Right lobe of liver (tissue), 6 donors: Measurements from ENCODE around the gene CCT3. TPM values are rescaled to one million over a fixed set of nuclear protein-coding genes. Genes with fewer than 3 reads are reported as not detected.

Experiments used
- ATAC-seq, 4 donors: fragments of 200-7000 bp; cut with Tn5 transposase; one replicate each; pipeline ENCODE4 v1.9.1; 2020; ENCODE audit warnings: mild to moderate bottlenecking in 4 of 4, moderate library complexity in 4 of 4
- DNase-seq, 3 donors: peaks; one replicate each; pipeline ENCODE4 v3.0.0-alpha.2; 2020
- H3K27ac ChIP-seq, 3 donors: fragments of 200-600 bp; one replicate each; pipeline ENCODE4 v1.8.0; 2022
- H3K27me3 ChIP-seq, 2 donors: fragments of 200-600 bp; one replicate each; pipeline ENCODE4 v1.8.0; 2022
- H3K36me3 ChIP-seq, 4 donors: fragments of 200-600 bp; sonication (generic) in 1 of 4; one replicate each; pipeline versions ENCODE4 v1.5.1 to v1.8.0; 2017 to 2022; ENCODE audit warnings: control low read depth in 1 of 4
- H3K4me1 ChIP-seq, 4 donors: fragments of 200-600 bp; sonication (generic) in 1 of 4; one replicate each; pipeline versions ENCODE4 v1.5.1 to v1.8.0; 2017 to 2022; ENCODE audit warnings: control low read depth in 1 of 4
- H3K4me3 ChIP-seq, 3 donors: fragments of 200-600 bp; one replicate each; pipeline ENCODE4 v1.8.0; 2022
- H3K9me3 ChIP-seq, 4 donors: fragments of 200-600 bp; sonication (generic) in 1 of 4; one replicate each; pipeline versions ENCODE4 v1.5.1 to v1.8.0; 2017 to 2022; ENCODE audit warnings: control low read depth in 1 of 4
- CTCF ChIP-seq, 4 donors: fragments of 200-600 bp in 3 of 4; fragments of 450-650 bp in 1 of 4; IDR thresholded peaks; one replicate each; pipeline versions ENCODE4 v1.5.1 to v1.8.0; 2016 to 2022; ENCODE audit warnings: antibody characterized with exemption in 4 of 4, mild to moderate bottlenecking in 2 of 4
- POLR2A ChIP-seq: fragments of 450-650 bp; IDR thresholded peaks from one replicate; pipeline ENCODE4 v1.6.1; 2017; ENCODE audit warnings: antibody characterized with exemption, mild to moderate bottlenecking
- WGBS: methylation state at CpG from one replicate; pipeline ENCODE4 v1.1.6; 2018; ENCODE audit warnings: low coverage, low lambda C conversion rate; ENCODE audit not compliant: insufficient coverage; ENCODE audit errors: missing lambda C conversion rate; 5-methylcytosine and 5-hydroxymethylcytosine counted together
- intact Hi-C, 2 donors: fragments of 100-400 bp; cut with DNase I; formaldehyde crosslinking; loops; one replicate each; pipeline versions ENCODE4 v1.11.2 to v1.14.1; 2022
- total RNA-seq, 6 experiments: library from RNA; depleted of rRNA in 2 of 6; stranded (reverse); fragments of >200 nt in 2 of 6; fragmentation: NEBNext Ultra II Directional in 3 of 6; extraction: Animal tissue kit (Norgen Biotek cat#: 25700) in 3 of 6; gene quantifications; one replicate each; pipeline versions ENCODE4 v1.1.0 to v1.2.4, GENCODE V29; 2016 to 2023
- donor health status: DM: no; HTN: yes; CAD: no.
- donor health status: DM: no; HTN: no; CAD: no.
- donor health status: DM: no; HTN: no; CAD: no.
- donor health status: DM: no; HTN: yes; CAD: no.
- donor health status: DM: no; HTN: yes; CAD: no.

The CCT3 gene
- total RNA-seq, 6 experiments from 2014 or later = 79.3 to 179 (median 115) TPM

DNA sequence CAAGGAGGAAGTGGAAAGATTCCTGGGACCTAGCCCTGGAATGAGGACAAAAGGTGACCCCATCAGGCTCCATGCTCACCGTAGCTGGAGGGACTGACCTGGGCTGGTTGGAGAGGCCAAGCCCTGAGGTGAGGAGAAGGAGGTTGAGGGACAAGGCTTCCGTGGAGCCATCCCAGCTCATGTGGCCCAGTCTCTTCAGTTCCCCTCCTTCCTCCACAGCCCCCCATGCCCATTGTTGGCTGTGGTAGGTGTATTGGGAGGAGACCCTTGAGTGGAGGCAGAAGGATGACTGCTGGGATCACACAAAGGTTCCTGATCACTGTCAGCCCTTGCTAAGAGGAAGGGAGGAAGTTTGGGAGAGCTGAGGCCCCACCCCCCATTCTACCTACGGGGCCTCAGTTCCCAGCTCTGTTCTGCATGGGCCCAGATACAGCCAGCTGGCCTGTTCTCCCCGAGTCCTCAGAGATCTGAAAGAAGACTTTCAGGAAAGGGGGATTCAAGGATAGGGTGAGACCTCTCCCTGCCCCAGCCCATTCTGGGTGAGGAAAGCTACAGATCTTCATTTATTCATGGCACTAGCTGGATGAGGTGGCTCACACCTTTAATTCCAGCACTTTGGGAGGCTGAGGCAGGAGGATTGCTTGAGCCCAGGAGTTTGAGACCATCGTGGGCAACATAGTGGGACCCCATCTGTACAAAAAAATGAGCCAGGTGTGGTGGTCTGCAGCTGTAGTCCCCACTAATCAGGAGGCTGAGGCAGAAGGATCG lies 48.2 kb upstream of the CCT3 start:
- WGBS = 100% methylated on average over 2 of the region's 6 CpGs
- H3K27ac ChIP-seq = no peak overlapping the region
- no peaks in the 10 kb centered on the region for H3K9me3 ChIP-seq
- H3K4me1 ChIP-seq = no peaks in the 10 kb centered on the region
- no peak for TF ChIP-seq POLR2A
- TF ChIP-seq CTCF (IDR thresholded peaks at IDR 0.05) = no peak
- no peak for DNase-seq
- no peak overlapping the region for H3K4me3 ChIP-seq
- intact Hi-C loops = loop anchor here (5.0 to 10.0 kb wide), 3 partner anchors 56 to 228 kb away; partner anchors contain the start of gene HAPLN2 (in 1 of the 2)
- ATAC-seq = no peak
- H3K36me3 ChIP-seq = no peaks in the 10 kb centered on the region
- H3K27me3 ChIP-seq = no peaks in the 10 kb centered on the region

GRCh38 chr1:156385534-156386031 lies 47.5 kb upstream of the CCT3 start:
- peak in 2 of 3 donors; percentile 48 to 64 for DNase-seq
- H3K4me3 ChIP-seq = no peak overlapping the region
- no peaks in the 10 kb centered on the region for H3K9me3 ChIP-seq
- no peaks in the 10 kb centered on the region for H3K36me3 ChIP-seq
- H3K27me3 ChIP-seq = no peaks in the 10 kb centered on the region
- no peak overlapping the region for H3K27ac ChIP-seq
- TF ChIP-seq POLR2A = no peak
- TF ChIP-seq CTCF (IDR thresholded peaks at IDR 0.05) = peak; percentile 77 to 93 (median 84)
- H3K4me1 ChIP-seq = no peaks in the 10 kb centered on the region
- ATAC-seq = peak; percentile 39 to 72 (median 66)
- intact Hi-C loops = loop anchor here (5.0 to 10.0 kb wide), 3 partner anchors 57 to 229 kb away; partner anchors contain the start of gene HAPLN2 (in 1 of the 2)
- 5% methylated on average over 6 of the region's 9 CpGs for WGBS

GRCh38 chr1:156384658-156385057 lies 46.6 kb upstream of the CCT3 start:
- Histone ChIP-seq H3K9me3 (no peaks in the 10 kb centered on the region), H3K27ac (no peak overlapping the region), H3K27me3 (no peaks in the 10 kb centered on the region), H3K4me1 (no peaks in the 10 kb centered on the region), H3K4me3 (no peak overlapping the region), H3K36me3 (no peaks in the 10 kb centered on the region)
- intact Hi-C loops = loop anchor here (5.0 to 10.0 kb wide), 3 partner anchors 58 to 230 kb away; partner anchors contain the start of gene HAPLN2 (in 1 of the 2)
- DNase-seq (no peak), ATAC-seq (no peak)
- no CpG with 5 or more reads among the region's 5 CpGs for WGBS
- TF ChIP-seq CTCF (IDR thresholded peaks at IDR 0.05) (no peak), POLR2A (no peak)

DNA sequence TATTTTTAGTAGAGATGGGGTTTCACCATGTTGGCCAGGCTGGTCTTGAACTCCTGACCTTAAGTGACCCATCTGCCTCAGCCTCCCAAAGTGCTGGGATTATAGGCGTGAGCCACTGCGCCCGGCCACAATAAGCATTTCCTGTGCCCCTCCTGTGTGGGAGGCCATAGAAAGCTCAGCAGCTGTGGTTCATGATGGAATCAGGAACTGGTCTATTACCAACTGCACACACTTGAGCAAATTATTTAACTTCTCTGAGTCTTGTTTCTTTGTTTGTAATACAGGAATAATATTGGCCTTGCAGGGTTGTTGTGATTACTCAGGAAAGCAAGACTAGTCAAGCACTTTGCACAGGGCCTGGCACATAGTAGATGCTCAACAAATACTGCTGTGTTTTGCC lies 45.9 kb upstream of the CCT3 start:
- TF ChIP-seq CTCF (IDR thresholded peaks at IDR 0.05) (no peak), POLR2A (no peak)
- H3K4me1 ChIP-seq = no peaks in the 10 kb centered on the region
- intact Hi-C loops = loop anchor here in 1 of 2 donors (10.0 kb wide), 1 partner anchor 231 kb away; the partner anchor contains the start of gene HAPLN2

More for the DNA sequence above, 45.9 kb upstream of the CCT3 start:
- H3K36me3 ChIP-seq = no peaks in the 10 kb centered on the region
- ATAC-seq (no peak), DNase-seq (no peak)
- 39% methylated on average over 3 of the region's 3 CpGs for WGBS
- no peak overlapping the region for H3K4me3 ChIP-seq
- no peaks in the 10 kb centered on the region for H3K27me3 ChIP-seq
- H3K27ac ChIP-seq = no peak overlapping the region
- H3K9me3 ChIP-seq = no peaks in the 10 kb centered on the region
